ENCODE results near the gene APOBEC3A.

DNA sequence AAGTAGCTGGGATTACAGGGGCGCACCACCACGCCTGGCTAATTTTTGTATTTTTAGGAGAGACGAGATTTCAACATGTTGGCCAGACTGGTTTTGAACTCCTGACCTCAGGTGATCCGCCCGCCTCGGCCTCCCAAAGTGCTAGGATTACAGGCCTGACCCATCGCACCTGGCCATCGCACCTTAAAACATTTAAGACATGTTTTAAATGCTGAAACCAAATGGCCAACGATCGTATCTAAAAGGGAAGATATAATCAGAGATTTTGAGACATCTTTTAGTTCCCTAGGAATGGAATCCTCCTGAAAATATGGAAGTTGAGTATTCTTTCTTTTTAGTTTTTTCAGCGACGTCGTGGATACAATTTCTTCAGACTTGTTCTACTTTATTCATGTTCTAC, 21.8 kb upstream of the APOBEC3A start:
- TF ChIP-seq, protein P1, sequence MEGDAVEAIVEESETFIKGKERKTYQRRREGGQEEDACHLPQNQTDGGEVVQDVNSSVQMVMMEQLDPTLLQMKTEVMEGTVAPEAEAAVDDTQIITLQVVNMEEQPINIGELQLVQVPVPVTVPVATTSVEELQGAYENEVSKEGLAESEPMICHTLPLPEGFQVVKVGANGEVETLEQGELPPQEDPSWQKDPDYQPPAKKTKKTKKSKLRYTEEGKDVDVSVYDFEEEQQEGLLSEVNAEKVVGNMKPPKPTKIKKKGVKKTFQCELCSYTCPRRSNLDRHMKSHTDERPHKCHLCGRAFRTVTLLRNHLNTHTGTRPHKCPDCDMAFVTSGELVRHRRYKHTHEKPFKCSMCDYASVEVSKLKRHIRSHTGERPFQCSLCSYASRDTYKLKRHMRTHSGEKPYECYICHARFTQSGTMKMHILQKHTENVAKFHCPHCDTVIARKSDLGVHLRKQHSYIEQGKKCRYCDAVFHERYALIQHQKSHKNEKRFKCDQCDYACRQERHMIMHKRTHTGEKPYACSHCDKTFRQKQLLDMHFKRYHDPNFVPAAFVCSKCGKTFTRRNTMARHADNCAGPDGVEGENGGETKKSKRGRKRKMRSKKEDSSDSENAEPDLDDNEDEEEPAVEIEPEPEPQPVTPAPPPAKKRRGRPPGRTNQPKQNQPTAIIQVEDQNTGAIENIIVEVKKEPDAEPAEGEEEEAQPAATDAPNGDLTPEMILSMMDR (IDR thresholded peaks at IDR 0.05), result no peak
- no peak for TF ChIP-seq POLR2A (IDR thresholded peaks at IDR 0.05)
